Ascending aorta (tissue), 2 donors: ENCODE results near the gene ARHGAP11A. TPM values are rescaled to one million over a fixed set of nuclear protein-coding genes. Genes with fewer than 3 reads are reported as not detected.

Source experiments
- DNase-seq, 2 donors: peaks; one replicate each; pipeline ENCODE4 v3.0.0-alpha.2; 2019; ENCODE audit warnings: low spot score in 2 of 2
- H3K27ac ChIP-seq, 2 donors: fragments of 200-600 bp; sonication (generic); one replicate each; pipeline ENCODE4 v1.5.1; 2016 to 2017; ENCODE audit warnings: mild to moderate bottlenecking in 1 of 2
- H3K27me3 ChIP-seq: fragments of 200-600 bp; sonication (generic); one replicate; pipeline ENCODE4 v1.5.1; 2017
- H3K36me3 ChIP-seq, 2 donors: fragments of 200-600 bp; sonication (generic); one replicate each; pipeline ENCODE4 v1.5.1; 2016
- H3K4me1 ChIP-seq, 2 donors: fragments of 200-600 bp; sonication (generic); one replicate each; pipeline ENCODE4 v1.5.1; 2016 to 2017; ENCODE audit warnings: mild to moderate bottlenecking in 1 of 2
- H3K4me3 ChIP-seq, 2 donors: fragments of 200-600 bp; sonication (generic); one replicate each; pipeline ENCODE4 v1.5.1; 2016 to 2017; ENCODE audit warnings: mild to moderate bottlenecking in 1 of 2
- H3K9me3 ChIP-seq, 2 donors: fragments of 200-600 bp; sonication (generic); one replicate each; pipeline ENCODE4 v1.5.1; 2016
- CTCF ChIP-seq, 3 experiments: fragments of 200-600 bp in 2 of 3; fragments of 450-650 bp in 1 of 3; sonication (generic) in 2 of 3; IDR thresholded peaks; one replicate each; pipeline ENCODE4 v1.5.1; 2016 to 2019; ENCODE audit warnings: antibody characterized with exemption in 3 of 3, mild to moderate bottlenecking in 1 of 3, moderate library complexity in 1 of 3
- intact Hi-C: fragments of 100-400 bp; cut with DNase I; formaldehyde crosslinking; loops from one replicate; pipeline ENCODE4 v1.15.1; 2023
- total RNA-seq: library from RNA; depleted of rRNA; stranded (reverse); fragments of >200 nt; gene quantifications from one replicate; pipeline ENCODE4 v1.1.0, GENCODE V29; 2016

Gene ARHGAP11A
- total RNA-seq, 1 donor from 2014 or later: not detected

- DNase-seq: no peak
- Histone ChIP-seq H3K27ac (no peak overlapping the region), H3K27me3 (no peaks in the 10 kb centered on the region), H3K36me3 (no peaks in the 10 kb centered on the region), H3K4me3 (no peak overlapping the region), H3K4me1 (no peaks in the 10 kb centered on the region), H3K9me3 (no peaks in the 10 kb centered on the region)
- intact Hi-C loops: no loop called here
- no peak for TF ChIP-seq CTCF (IDR thresholded peaks at IDR 0.05)
These were observed 21.1 kb downstream of the ARHGAP11A start for GRCh38 chr15:32636410-32636809.

GRCh38 chr15:32636908-32637567 is 21.7 kb downstream of the ARHGAP11A start:
- TF ChIP-seq CTCF (IDR thresholded peaks at IDR 0.05): no peak
- no peaks in the 10 kb centered on the region for H3K9me3 ChIP-seq
- H3K4me1 ChIP-seq: no peaks in the 10 kb centered on the region
- no peaks in the 10 kb centered on the region for H3K36me3 ChIP-seq
- intact Hi-C loops: no loop called here
- H3K27ac ChIP-seq: no peak overlapping the region
- no peak overlapping the region for H3K4me3 ChIP-seq
- DNase-seq: no peak
- no peaks in the 10 kb centered on the region for H3K27me3 ChIP-seq

GRCh38 chr15:32637704-32638103 is 22.4 kb downstream of the ARHGAP11A start:
- TF ChIP-seq CTCF (IDR thresholded peaks at IDR 0.05): no peak
- H3K27ac ChIP-seq: no peak overlapping the region
- no peak overlapping the region for H3K4me3 ChIP-seq
- DNase-seq: no peak
- H3K27me3 ChIP-seq: no peaks in the 10 kb centered on the region
- H3K9me3 ChIP-seq: no peaks in the 10 kb centered on the region
- H3K36me3 ChIP-seq: no peaks in the 10 kb centered on the region
- intact Hi-C loops: no loop called here
- H3K4me1 ChIP-seq: no peaks in the 10 kb centered on the region

- Histone ChIP-seq H3K4me1 (no peaks in the 10 kb centered on the region), H3K36me3 (no peaks in the 10 kb centered on the region), H3K27me3 (no peaks in the 10 kb centered on the region), H3K27ac (no peak within 1 kb of the TSS), H3K4me3 (peak within 1 kb of the TSS in 1 of 2 donors; percentile 48), H3K9me3 (no peaks in the 10 kb centered on the region)
- no peak for TF ChIP-seq CTCF (IDR thresholded peaks at IDR 0.05)
- no peak for DNase-seq
- intact Hi-C loops: no loop called here
These were observed 26.3 kb downstream of the ARHGAP11A start, which contains the start of gene SCG5 for GRCh38 chr15:32641517-32642059. Gene SCG5 (plus strand): TSS chr15:32641710. CDS start chr15:32643593, 1,883 bp downstream.

- H3K4me1 ChIP-seq: no peaks in the 10 kb centered on the region
- intact Hi-C loops: no loop called here
- no peak overlapping the region for H3K27ac ChIP-seq
- no peaks in the 10 kb centered on the region for H3K9me3 ChIP-seq
- H3K27me3 ChIP-seq: no peaks in the 10 kb centered on the region
- H3K36me3 ChIP-seq: no peaks in the 10 kb centered on the region
- TF ChIP-seq CTCF (IDR thresholded peaks at IDR 0.05): no peak
- no peak overlapping the region for H3K4me3 ChIP-seq
- DNase-seq: no peak
These were observed 27.5 kb downstream of the ARHGAP11A start for GRCh38 chr15:32642667-32643435.
